Stomach (tissue), 9 donors: ENCODE measurements around the gene ARMH1. TPM values are rescaled to one million over a fixed set of nuclear protein-coding genes. Genes with fewer than 3 reads are reported as not detected.
"Not testable (repeated sequence)": the region's sequence is repeated elsewhere in the genome, so short reads cannot be mapped to it uniquely, and the experiment has no call there.

Source experiments
- DNase-seq, 2 donors: peaks; one replicate each; pipeline versions ENCODE4 v3.0.0 to v3.0.0-alpha.2; 2013 to 2019
- H3K27ac ChIP-seq, 5 donors: fragments of 200-600 bp in 4 of 5; sonication (generic) in 4 of 5; one replicate each; pipeline ENCODE4 v1.5.1; 2013 to 2019; ENCODE audit warnings: mild to moderate bottlenecking in 1 of 5, moderate library complexity in 1 of 5
- H3K27me3 ChIP-seq, 3 donors: fragments of 200-600 bp; sonication (generic); one replicate each; pipeline ENCODE4 v1.5.1; 2017 to 2019; ENCODE audit warnings: mixed run types in 1 of 3
- H3K36me3 ChIP-seq, 4 donors: fragments of 200-600 bp; sonication (generic); 1 replicate in 3 of 4; 2 replicates in 1 of 4; pipeline ENCODE4 v1.5.1; 2016 to 2019
- H3K4me1 ChIP-seq, 4 donors: fragments of 200-600 bp; sonication (generic); one replicate each; pipeline ENCODE4 v1.5.1; 2016 to 2019
- H3K4me3 ChIP-seq, 4 donors: fragments of 200-600 bp; sonication (generic) in 3 of 4; one replicate each; pipeline ENCODE4 v1.5.1; 2016 to 2019; ENCODE audit warnings: mild to moderate bottlenecking in 1 of 4
- H3K9me3 ChIP-seq, 4 donors: fragments of 200-600 bp; sonication (generic); one replicate each; pipeline ENCODE4 v1.5.1; 2016 to 2019
- EP300 ChIP-seq: sonication (generic); formaldehyde crosslinking; IDR thresholded peaks from one replicate; pipeline ENCODE4 v1.6.1; 2017; ENCODE audit warnings: antibody characterized with exemption
- POLR2A ChIP-seq, 4 donors: fragments of 450-650 bp; IDR thresholded peaks; one replicate each; pipeline ENCODE4 v1.6.1; 2016; ENCODE audit warnings: antibody characterized with exemption in 4 of 4, control low read depth in 2 of 4, mild to moderate bottlenecking in 1 of 4, moderate library complexity in 1 of 4
- POLR2AphosphoS5 ChIP-seq, 3 donors: sonication (generic); formaldehyde crosslinking; IDR thresholded peaks; one replicate each; pipeline ENCODE4 v1.6.1; 2016; ENCODE audit warnings: antibody characterized with exemption in 3 of 3
- WGBS, 5 donors: extraction: QIAGEN DNeasy Blood & Tissue Kit in 3 of 5; methylation state at CpG; one replicate each; pipeline versions ENCODE4 v1.1.5 to v1.1.7; 2013 to 2018; 5-methylcytosine and 5-hydroxymethylcytosine counted together
- intact Hi-C: fragments of 100-400 bp; cut with DNase I; formaldehyde crosslinking; loops from one replicate; pipeline ENCODE4 v1.15.1; 2023; ENCODE audit warnings: low total_unique reads
- polyA plus RNA-seq, 3 donors: library from polyadenylated mRNA; stranded (reverse); fragments of 200-250 nt; gene quantifications; one replicate each; pipeline ENCODE4 v1.2.3, GENCODE V29; 2013
- total RNA-seq, 5 donors: library from RNA; depleted of rRNA; stranded (reverse); fragments of >200 nt; gene quantifications; one replicate each; pipeline versions ENCODE4 v1.1.0 to v1.2.3, GENCODE V29; 2014 to 2016
- TF ChIP-seq, protein P1 (sequence below), 7 experiments: fragments of 450-650 bp in 4 of 7; fragments of 200-600 bp in 3 of 7; sonication (generic) in 3 of 7; IDR thresholded peaks; one replicate each; pipeline ENCODE4 v1.5.1; 2016 to 2019; ENCODE audit warnings: antibody characterized with exemption in 7 of 7, control low read depth in 2 of 7, mild to moderate bottlenecking in 1 of 7
- donor health status: healthy with polysubstance abuse.
- donor health status: Bipolar disorder and iron deficiency.
- donor health status: healthy.

The ARMH1 gene
- total and polyA plus RNA-seq, 8 donors, result 3.3 to 8.6 (median 4.4) TPM; not detected in 3

- H3K4me3 ChIP-seq, result no peak overlapping the region
- no peaks in the 10 kb centered on the region for H3K9me3 ChIP-seq
- no peaks in the 10 kb centered on the region for H3K4me1 ChIP-seq
- no peak overlapping the region for H3K27ac ChIP-seq
- TF ChIP-seq, protein P1, sequence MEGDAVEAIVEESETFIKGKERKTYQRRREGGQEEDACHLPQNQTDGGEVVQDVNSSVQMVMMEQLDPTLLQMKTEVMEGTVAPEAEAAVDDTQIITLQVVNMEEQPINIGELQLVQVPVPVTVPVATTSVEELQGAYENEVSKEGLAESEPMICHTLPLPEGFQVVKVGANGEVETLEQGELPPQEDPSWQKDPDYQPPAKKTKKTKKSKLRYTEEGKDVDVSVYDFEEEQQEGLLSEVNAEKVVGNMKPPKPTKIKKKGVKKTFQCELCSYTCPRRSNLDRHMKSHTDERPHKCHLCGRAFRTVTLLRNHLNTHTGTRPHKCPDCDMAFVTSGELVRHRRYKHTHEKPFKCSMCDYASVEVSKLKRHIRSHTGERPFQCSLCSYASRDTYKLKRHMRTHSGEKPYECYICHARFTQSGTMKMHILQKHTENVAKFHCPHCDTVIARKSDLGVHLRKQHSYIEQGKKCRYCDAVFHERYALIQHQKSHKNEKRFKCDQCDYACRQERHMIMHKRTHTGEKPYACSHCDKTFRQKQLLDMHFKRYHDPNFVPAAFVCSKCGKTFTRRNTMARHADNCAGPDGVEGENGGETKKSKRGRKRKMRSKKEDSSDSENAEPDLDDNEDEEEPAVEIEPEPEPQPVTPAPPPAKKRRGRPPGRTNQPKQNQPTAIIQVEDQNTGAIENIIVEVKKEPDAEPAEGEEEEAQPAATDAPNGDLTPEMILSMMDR (IDR thresholded peaks at IDR 0.05), result no peak
- TF ChIP-seq POLR2AphosphoS5 (IDR thresholded peaks at IDR 0.05) (no peak), POLR2A (IDR thresholded peaks at IDR 0.05) (no peak), EP300 (no peak)
- WGBS, 5 donors, result 64 to 80% (median 73%) methylated on average over 6 to 7 of the region's 7 CpGs
- H3K36me3 ChIP-seq, result no peaks in the 10 kb centered on the region
- intact Hi-C loops, result no loop called here
- H3K27me3 ChIP-seq, result no peaks in the 10 kb centered on the region
- DNase-seq, result no peak
Measured at GRCh38 chr1:44696789-44697345, 22.4 kb downstream of the ARMH1 start.

DNA sequence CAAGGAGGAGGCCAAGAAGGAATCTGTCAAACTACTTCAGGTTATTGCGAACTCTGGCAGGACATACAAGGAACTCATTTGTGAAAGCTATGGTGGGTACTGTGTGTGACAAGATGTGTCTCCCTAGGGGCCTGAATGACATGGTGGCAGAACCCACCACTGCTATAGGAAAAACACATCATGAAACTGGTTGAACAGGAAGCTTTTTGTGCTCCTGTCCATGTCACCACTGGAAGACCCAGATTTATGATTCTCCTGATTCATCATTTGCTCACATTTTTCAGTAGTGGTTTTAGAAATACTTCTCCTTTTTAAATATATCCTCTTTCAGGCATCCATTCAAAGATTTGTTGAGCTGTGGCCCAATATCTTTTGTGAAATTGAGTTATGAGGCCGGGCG is 23.6 kb downstream of the ARMH1 start:
- no peaks in the 10 kb centered on the region for H3K9me3 ChIP-seq
- intact Hi-C loops, result no loop called here
- H3K27me3 ChIP-seq, result no peaks in the 10 kb centered on the region
- DNase-seq, result no peak
- no peaks in the 10 kb centered on the region for H3K36me3 ChIP-seq
- whole genome bisulfite sequencing, 5 donors, result 91 to 99% (median 92%) methylated on average over 3 of the region's 3 CpGs
- no peak overlapping the region for H3K27ac ChIP-seq
- H3K4me3 ChIP-seq, result no peak overlapping the region
- no peaks in the 10 kb centered on the region for H3K4me1 ChIP-seq
- TF ChIP-seq, protein P1 (IDR thresholded peaks at IDR 0.05), result no peak
- TF ChIP-seq POLR2A (IDR thresholded peaks at IDR 0.05), result no peak
- no peak for TF ChIP-seq EP300
- no peak for TF ChIP-seq POLR2AphosphoS5 (IDR thresholded peaks at IDR 0.05)

DNA sequence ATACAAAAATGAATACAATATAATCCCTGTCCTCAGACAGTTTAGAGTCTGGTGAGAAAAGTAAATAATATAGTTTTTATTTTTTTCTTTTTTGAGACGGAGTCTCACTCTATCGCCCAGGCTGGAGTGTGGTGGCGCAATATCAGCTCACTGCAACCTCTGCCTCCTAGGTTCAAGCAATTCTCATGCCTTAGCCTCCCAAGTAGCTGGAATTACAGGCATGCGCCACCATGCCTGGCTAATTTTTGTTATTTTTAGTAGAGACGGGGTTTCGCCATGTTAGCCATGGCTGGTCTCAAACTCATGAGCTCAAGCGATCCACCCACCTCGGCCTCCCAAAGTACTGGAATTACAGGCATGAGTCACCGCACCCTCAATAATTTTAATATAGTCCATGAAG is 24.9 kb downstream of the ARMH1 start:
- H3K4me1 ChIP-seq, H3K4me3 ChIP-seq, H3K27me3 ChIP-seq, DNase-seq, H3K27ac ChIP-seq, H3K9me3 ChIP-seq, intact Hi-C loops, H3K36me3 ChIP-seq: not testable (repeated sequence)
- 90 to 97% (median 91%) methylated on average over 9 of the region's 9 CpGs for WGBS, 5 donors

DNA sequence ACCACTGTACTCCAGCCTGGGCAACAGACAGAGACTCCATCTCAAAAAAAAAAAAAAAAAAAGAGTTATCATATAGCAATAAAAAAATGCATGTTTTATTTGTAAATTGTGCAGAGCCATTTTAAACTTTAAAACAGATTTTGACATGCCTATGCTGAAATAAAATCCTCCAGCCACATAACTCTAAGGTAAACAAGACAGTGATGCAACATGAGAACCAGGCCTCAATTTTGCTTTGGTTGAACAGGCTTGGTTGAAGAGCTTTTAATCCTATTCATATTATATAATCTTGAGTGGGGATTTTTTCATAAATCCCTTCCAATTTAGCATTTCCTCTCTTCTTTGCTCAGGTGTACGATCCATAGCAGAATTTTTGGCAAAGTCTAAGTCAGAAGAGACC is 26.1 kb downstream of the ARMH1 start:
- TF ChIP-seq EP300, result no peak
- TF ChIP-seq, protein P1 (IDR thresholded peaks at IDR 0.05), result no peak
- TF ChIP-seq POLR2A (IDR thresholded peaks at IDR 0.05), result no peak
- TF ChIP-seq POLR2AphosphoS5 (IDR thresholded peaks at IDR 0.05), result no peak
- Histone ChIP-seq H3K9me3 (no peaks in the 10 kb centered on the region), H3K4me3 (no peak overlapping the region), H3K4me1 (no peaks in the 10 kb centered on the region), H3K36me3 (no peaks in the 10 kb centered on the region), H3K27me3 (no peaks in the 10 kb centered on the region), H3K27ac (no peak overlapping the region)
- DNase-seq, result no peak
- intact Hi-C loops, result no loop called here
- 70 to 100% (median 89%) methylated on average over 1 of the region's 1 CpG for WGBS, 5 donors

DNA sequence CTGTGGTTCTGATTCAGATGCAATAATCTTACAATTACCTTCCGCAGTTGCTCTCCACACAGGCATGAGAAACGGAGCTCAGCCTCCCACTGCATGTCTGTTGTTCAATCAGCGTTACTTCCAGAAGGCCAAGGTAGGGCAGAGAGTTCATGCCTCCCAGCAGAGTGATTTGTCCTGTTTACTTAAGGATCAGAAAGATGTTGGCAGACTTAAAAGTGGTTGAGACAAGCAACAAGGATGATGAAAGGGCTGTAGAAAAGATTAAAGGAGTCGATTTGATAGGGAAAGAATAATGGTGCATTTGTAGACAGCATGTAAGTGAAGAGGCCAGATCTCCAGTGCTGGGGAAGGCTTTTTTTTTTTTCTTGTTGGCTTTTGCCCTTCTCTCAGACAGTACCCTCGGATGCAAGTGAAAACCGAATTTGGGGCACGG is 26.6 kb downstream of the ARMH1 start:
- Histone ChIP-seq H3K9me3 (no peaks in the 10 kb centered on the region), H3K27me3 (no peaks in the 10 kb centered on the region), H3K4me1 (no peaks in the 10 kb centered on the region), H3K4me3 (no peak overlapping the region), H3K27ac (no peak overlapping the region), H3K36me3 (no peaks in the 10 kb centered on the region)
- WGBS, 5 donors, result 50 to 69% (median 62%) methylated on average over 6 to 7 of the region's 7 CpGs
- no peak for DNase-seq
- TF ChIP-seq POLR2AphosphoS5 (IDR thresholded peaks at IDR 0.05) (no peak), POLR2A (IDR thresholded peaks at IDR 0.05) (no peak), EP300 (no peak)
- TF ChIP-seq, protein P1 (IDR thresholded peaks at IDR 0.05), result no peak
- intact Hi-C loops, result no loop called here
